NCI-H69 (cell line): ENCODE data around the gene PLXNA4.

Source experiments
- DNase-seq: peaks from one replicate; lab custom pipeline; 2025; lab: John Stamatoyannopoulos, UW

PLXNA4 gene

DNA sequence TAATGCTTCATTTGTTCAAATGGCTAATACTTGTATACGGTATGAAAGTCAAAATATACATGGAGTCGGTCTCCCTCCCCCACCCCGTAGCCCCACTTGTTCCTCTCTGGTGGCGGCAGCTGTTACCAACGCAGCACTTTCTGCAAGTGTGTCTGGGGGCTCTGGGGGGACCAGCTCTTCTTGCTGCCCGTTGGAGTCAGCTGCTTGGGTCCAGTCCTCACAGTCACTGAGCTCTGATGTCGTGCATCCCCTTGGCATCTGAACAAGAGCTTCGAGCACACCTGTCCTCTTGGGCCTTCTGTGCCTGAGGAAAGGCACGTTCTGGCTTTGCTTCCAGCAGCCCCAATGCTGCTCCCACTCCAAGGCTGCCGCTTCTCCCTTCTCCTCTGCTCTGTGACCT, 493.1 kb downstream of the PLXNA4 start:
- DNase-seq, result no peak

DNA sequence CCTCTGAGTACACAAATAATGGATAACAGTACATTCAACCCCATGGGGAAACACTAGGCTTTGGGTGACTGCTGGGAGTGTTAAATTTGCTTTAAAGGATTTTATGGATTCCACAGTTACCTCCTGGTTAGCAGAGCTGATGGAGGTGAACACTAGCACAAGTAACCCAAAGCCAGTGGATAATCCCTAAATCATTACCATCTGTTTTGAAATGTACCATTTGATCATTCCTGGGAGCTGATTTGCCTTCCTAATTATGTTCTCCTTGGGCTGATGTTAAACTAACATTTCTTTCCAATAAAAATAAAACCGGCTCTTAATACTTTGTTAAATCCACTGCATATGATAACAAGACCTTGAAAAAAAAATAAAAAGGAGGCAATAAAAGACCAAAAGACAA, 493.9 kb downstream of the PLXNA4 start:
- DNase-seq, result no peak

DNA sequence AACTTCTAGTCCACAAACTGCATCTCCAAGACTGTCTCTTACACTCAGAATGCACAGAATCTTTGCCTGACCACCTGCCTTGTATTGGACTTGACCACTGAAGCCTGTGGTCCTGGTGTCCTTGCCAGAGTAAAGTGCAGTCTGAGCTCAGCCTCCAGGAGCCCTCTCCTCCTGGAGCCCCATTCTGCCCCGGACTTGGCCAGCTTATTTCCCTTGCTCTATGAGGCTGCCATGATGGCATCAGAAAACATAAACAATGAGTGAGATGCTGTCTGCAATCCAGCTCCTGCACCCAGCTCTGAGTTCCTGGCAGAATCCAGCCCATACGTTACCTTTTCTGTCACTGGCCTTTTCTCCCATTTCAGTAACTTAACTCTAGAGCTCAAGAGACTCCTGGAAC, 494.6 kb downstream of the PLXNA4 start:
- no peak for DNase-seq

DNA sequence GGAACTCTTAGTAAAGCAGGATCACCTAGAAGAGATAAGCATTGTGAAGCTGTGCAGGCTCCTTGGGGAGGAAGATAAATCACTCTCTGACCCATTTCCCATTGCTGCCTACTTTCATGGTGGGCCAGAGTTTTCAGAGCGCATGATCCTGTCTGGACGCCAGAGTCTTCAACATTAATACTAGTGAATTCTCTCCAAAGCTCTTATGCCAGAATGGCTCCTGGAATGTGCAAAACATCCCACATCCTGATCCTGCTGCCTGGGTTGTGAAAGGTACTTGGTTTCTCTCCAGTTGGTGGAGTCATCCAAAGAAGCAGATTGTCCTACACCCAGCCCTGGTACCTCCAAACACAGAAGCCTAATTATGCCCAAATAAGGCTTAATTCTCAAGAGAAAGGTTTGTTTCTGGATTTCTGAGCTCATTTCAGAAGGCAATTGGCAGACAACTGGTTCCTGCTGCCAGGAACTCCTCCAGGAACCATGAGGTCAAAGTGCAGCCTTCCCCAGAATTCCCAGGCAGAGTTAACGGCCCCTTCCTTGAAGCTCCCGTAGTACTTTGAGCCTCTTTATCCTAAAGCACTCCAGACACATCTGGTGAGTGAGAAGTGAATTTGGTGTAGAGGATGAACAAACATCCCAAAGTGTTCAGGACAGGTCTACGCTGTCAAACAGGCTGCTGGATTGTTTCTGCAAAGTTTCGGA, 495.2 kb downstream of the PLXNA4 start:
- DNase-seq, result no peak

DNA sequence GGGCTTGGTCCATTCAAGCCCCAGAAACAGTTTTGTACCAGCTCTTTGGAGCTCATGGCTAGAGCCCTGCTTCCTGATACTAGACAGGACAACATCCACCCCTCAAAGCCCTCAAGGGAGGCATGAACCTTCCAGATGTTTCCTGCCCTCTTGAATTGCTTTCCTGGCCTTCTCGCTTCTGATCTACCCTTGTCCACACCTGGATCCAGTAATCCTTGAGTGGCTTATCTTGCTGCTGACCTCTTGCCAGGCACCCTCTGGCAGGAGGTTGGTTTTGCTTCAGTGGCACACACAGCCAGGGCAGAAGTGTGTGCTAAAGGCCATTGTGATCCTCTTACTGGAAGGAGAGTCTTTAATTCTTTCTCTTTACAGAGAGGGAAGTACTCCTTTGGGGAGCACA, 495.8 kb downstream of the PLXNA4 start:
- DNase-seq, result no peak

DNA sequence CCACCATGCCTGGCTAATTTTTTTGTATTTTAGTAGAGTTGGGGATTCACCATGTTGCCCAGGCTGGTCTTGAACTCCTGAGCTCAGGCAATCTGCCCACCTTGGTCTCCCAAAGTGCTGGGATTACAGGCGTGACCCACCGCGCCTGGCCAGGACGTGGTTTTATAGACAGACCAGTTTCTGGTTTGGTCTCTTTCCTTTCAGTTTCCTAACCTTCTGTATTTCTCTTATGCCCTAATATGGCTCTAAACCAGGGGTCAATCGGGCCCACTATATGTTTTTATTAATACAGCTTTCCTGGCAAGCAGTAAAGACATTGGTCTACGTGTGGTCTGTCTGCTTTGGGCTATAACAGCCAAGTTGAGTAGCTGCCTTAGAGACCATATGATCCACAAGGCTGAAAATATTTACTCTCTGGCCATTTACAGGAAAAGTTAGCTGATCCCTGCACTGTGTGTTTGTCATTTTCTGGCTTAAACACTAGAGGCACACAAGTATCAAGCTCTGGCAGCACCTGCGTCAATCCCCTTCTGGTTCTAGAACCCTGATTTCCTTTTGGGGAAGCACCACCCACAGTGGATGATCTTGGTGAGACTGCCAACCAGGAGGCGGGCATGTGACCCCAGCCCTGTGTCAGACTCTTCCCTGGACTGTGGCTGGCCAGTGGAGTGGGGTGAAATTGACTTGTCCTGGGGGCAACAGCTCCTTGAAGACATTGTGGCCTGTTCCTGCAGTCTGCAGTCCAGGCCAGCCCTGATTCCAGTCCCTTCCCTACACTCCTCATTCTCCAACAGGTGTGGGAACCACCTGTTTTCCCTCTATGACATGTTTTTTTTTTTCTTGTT, 497.2 kb downstream of the PLXNA4 start:
- no peak for DNase-seq

DNA sequence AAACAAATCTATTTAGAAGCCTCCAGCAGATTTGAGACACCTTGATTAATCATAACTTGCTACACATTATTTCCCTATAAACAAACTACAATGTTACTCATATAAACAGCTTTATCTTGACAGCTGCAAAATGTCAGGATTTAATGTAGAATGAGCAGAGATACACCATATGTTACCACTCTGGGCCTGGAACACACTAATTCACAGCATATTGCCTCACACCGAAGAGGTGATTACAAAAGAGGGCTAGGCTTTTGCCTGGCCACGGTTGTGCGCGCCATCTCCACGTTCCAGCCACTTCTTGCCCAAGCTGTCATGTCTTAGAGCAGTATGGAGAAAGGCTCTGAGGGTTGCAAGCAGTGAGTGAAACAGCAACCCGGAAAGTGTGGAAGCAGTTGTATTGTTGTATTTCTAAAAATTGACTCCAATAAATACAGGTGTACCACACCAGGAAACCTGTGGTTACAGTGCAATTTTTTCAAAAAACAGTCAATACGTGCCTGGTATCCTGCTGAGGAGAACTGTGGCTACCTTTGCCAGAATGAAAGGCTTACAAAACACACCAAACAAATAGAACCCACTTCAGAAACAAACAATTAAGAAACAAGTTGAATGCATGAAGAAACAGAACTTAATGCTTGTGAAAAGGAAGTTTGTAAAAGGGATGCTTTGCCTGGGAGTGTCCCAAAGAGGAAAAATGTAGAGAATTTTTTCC, 498.1 kb downstream of the PLXNA4 start:
- DNase-seq, result no peak

DNA sequence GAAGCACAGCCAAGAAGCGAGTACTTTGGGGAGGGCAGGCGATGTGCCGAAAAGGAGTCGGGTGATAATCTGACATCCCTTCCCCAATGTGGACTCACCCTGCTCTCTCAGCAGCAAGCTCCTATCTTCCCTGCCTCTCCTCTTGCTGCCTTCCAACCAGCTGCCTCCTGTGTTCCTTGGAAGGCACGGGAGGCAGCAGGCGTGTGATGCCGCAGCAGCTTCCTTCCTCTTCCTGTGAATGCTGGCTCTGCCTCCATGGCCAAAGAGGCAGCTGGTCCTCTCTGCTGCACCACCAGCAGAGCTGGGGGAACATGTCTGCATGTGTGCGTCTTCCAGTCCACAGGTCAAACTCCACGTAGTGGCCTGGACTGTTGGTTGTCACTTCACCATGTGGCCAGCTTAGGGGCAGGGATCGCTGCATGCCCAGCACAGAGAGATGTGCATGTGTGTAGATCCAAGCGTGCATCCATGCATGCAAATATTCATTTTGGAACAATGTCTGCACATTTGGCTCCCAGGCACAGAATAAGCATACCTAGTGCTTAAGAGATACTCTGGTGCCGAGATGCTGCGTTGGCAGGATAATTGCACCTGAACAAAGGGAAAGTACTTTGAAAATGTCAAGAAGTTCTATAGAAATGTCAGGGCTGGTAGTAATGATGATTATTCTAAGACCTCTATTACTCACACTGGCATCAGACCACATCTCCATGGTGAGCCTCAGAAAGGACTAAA, 499.8 kb downstream of the PLXNA4 start:
- no peak for DNase-seq

DNA sequence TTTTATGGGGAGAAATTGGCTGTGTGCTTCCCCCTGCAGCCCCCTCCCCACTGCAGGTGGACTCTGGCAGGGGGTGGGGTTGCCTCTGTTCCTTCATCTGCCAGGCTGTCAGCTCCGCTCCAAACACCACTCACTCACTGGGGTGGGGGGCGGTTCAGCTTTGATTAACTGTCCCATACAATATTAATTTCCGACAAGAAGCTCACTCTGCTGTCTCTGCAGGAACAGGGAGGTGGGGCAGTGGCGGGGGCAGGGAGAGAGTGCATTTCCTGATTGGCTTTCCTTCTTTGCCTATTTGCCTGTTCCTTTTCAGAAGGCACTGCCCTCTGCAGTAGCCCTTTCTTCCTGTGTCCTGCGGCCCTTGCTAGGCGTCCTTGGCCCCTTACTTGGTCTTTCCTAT, 500.8 kb downstream of the PLXNA4 start:
- no peak for DNase-seq

DNA sequence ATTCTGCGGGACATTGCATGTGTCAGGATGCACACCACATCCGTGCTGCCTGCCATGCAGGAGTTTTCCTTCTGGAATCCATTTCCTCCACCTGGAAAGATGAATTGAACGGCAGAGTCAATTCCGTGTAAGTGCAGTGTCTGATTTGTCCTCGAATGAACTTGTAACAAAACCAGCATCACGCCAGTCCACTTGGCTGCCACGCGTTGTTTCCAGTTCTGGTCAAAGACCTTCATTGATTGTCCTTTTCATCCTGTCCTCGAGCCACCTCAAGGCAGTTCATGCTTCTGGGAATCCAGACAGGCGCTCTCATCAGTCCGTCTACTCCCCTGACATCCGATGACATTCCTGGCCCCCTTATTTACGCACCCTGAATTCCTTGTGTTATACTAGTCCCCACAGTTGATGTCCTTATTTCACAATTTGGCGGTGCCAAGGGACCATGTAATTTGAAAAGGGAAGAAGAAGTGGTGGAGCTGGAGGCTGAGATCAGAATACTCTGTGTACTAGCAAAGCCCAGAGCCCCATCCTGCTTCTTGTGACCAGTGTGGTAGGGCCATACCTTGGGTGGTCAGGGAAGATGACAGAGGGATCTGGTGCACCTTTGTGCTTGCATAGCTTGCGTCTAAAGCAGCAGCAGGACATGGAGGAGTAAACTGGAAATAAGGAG, 502.2 kb downstream of the PLXNA4 start:
- no peak for DNase-seq
